GM21423 (cell line): ENCODE results near the gene KCNAB1.
A peak's percentile ranks its signal among the peaks of the same experiment; 100 is the strongest.
"Not testable (repeated sequence)": the region's sequence is repeated elsewhere in the genome, so short reads cannot be mapped to it uniquely, and the experiment has no call there.

ENCODE experiments used
- ATAC-seq: cut with Tn5 transposase; IDR thresholded peaks from one replicate; pipeline ENCODE4 v1.9.1; 2021; ENCODE audit warnings: mild to moderate bottlenecking, moderate library complexity; ENCODE audit not compliant: unreplicated experiment

KCNAB1 gene

GRCh38 chr3:156216216-156216615 lies 95.8 kb downstream of the KCNAB1 start:
- ATAC-seq, result no peak

- no peak for ATAC-seq
Observed at GRCh38 chr3:156216852-156217251, 96.5 kb downstream of the KCNAB1 start.

- ATAC-seq, result no peak
Observed at GRCh38 chr3:156217674-156218352, 97.4 kb downstream of the KCNAB1 start.

- no peak for ATAC-seq
Observed at GRCh38 chr3:156218353-156218744, 98.0 kb downstream of the KCNAB1 start.

- not testable (repeated sequence) for ATAC-seq
Observed at GRCh38 chr3:156222381-156222780, 102.0 kb downstream of the KCNAB1 start.

- ATAC-seq, result not testable (repeated sequence)
Observed at GRCh38 chr3:156224046-156224445, 103.7 kb downstream of the KCNAB1 start.

- ATAC-seq, result no peak
Observed at GRCh38 chr3:156226676-156227420, 106.5 kb downstream of the KCNAB1 start.

GRCh38 chr3:156227704-156228103 lies 107.3 kb downstream of the KCNAB1 start:
- ATAC-seq, result no peak

- ATAC-seq, result no peak
Observed at GRCh38 chr3:156230278-156230900, 110.0 kb downstream of the KCNAB1 start.

- not testable (repeated sequence) for ATAC-seq
Observed at GRCh38 chr3:156231221-156231620, 110.8 kb downstream of the KCNAB1 start.

- ATAC-seq, result no peak
Observed at GRCh38 chr3:156233876-156234275, 113.5 kb downstream of the KCNAB1 start.

GRCh38 chr3:156236556-156237260 lies 116.3 kb downstream of the KCNAB1 start:
- ATAC-seq, result no peak

- ATAC-seq, result no peak
Observed at GRCh38 chr3:156240642-156241041, 120.3 kb downstream of the KCNAB1 start.

- ATAC-seq, result no peak
Observed at GRCh38 chr3:156246961-156247725, 126.8 kb downstream of the KCNAB1 start.

GRCh38 chr3:156250550-156250949 lies 130.2 kb downstream of the KCNAB1 start:
- ATAC-seq, result no peak

- ATAC-seq, result no peak
Observed at GRCh38 chr3:156251424-156251823, 131.0 kb downstream of the KCNAB1 start.

- no peak for ATAC-seq
Observed at GRCh38 chr3:156252656-156253055, 132.3 kb downstream of the KCNAB1 start.

GRCh38 chr3:156253150-156253549 lies 132.8 kb downstream of the KCNAB1 start:
- ATAC-seq, result peak; percentile 60

- no peak for ATAC-seq
Observed at GRCh38 chr3:156256256-156256655, 135.9 kb downstream of the KCNAB1 start.

- ATAC-seq, result no peak
Observed at GRCh38 chr3:156256945-156257344, 136.6 kb downstream of the KCNAB1 start.

GRCh38 chr3:156258301-156258700 lies 137.9 kb downstream of the KCNAB1 start:
- no peak for ATAC-seq
